Astrocyte (in vitro differentiated cells and primary cell): ENCODE data around the gene UBXN2A.

Source experiments
- EZH2 ChIP-seq: IDR thresholded peaks from 2 replicates; pipeline ENCODE4 v1.6.1; 2012; ENCODE audit warnings: mild to moderate bottlenecking, low read length, inconsistent platforms; ENCODE audit not compliant: insufficient read depth
- TF ChIP-seq, protein P1 (sequence below): IDR thresholded peaks from 2 replicates; pipeline ENCODE4 v1.5.1; 2011; ENCODE audit warnings: low read depth, mild to moderate bottlenecking, inconsistent platforms, low read length, moderate library complexity; ENCODE audit not compliant: insufficient read depth

DNA sequence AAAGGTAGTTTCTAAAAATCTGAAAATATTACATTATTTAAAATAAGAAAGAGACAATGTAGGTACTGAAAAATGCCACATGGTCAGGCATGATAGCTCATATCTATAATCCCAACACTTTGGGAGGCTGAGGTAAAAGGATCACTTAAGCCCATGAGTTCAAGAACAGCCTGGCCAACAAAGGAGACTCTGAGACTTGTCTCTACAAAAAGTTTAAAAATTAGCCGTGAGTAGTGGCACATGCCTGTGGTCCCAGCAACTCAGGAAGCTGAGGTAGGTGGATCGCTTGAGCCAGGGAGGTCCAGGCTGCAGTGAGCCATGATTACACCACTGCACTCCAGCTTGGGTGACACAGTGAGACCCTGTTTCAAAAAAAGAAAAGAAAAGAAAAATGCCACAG is 35.1 kb upstream of the UBXN2A start:
- TF ChIP-seq EZH2 = no peak
- TF ChIP-seq, protein P1, sequence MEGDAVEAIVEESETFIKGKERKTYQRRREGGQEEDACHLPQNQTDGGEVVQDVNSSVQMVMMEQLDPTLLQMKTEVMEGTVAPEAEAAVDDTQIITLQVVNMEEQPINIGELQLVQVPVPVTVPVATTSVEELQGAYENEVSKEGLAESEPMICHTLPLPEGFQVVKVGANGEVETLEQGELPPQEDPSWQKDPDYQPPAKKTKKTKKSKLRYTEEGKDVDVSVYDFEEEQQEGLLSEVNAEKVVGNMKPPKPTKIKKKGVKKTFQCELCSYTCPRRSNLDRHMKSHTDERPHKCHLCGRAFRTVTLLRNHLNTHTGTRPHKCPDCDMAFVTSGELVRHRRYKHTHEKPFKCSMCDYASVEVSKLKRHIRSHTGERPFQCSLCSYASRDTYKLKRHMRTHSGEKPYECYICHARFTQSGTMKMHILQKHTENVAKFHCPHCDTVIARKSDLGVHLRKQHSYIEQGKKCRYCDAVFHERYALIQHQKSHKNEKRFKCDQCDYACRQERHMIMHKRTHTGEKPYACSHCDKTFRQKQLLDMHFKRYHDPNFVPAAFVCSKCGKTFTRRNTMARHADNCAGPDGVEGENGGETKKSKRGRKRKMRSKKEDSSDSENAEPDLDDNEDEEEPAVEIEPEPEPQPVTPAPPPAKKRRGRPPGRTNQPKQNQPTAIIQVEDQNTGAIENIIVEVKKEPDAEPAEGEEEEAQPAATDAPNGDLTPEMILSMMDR = no peak
